ENCODE results near the gene ZEB1.

ZEB1 gene

GRCh38 chr10:31278279-31278941 lies 40.6 kb upstream of the ZEB1 start:
- H3K4me3 ChIP-seq (ENCODE audit: low read depth, low read length), result no peak overlapping the region
- H3K27me3 ChIP-seq (replicated peaks), result no peaks in the 10 kb centered on the region
- no peak for TF ChIP-seq CTCF (IDR thresholded peaks at IDR 0.05; ENCODE audit: low read depth, low read length, missing control alignments)
- no peaks in the 10 kb centered on the region for H3K36me3 ChIP-seq (replicated peaks)
- no peak overlapping the region for H3K27ac ChIP-seq
- DNase-seq, result no peak
- in situ Hi-C loops (cut with HindIII; ENCODE audit: low pct_ligation_motif_present, low sequenced_read_pairs), result no loop called here

GRCh38 chr10:31280972-31281371 lies 38.0 kb upstream of the ZEB1 start:
- Histone ChIP-seq H3K36me3 (replicated peaks) (no peaks in the 10 kb centered on the region), H3K4me3 (ENCODE audit: low read depth, low read length) (no peak overlapping the region), H3K27ac (no peak overlapping the region), H3K27me3 (replicated peaks) (no peaks in the 10 kb centered on the region)
- in situ Hi-C loops (cut with HindIII; ENCODE audit: low pct_ligation_motif_present, low sequenced_read_pairs), result no loop called here
- no peak for TF ChIP-seq CTCF (IDR thresholded peaks at IDR 0.05; ENCODE audit: low read depth, low read length, missing control alignments)
- DNase-seq, result no peak

- no peak for TF ChIP-seq CTCF (IDR thresholded peaks at IDR 0.05; ENCODE audit: low read depth, low read length, missing control alignments)
- no peak for DNase-seq
- H3K36me3 ChIP-seq (replicated peaks), result no peaks in the 10 kb centered on the region
- H3K4me3 ChIP-seq (ENCODE audit: low read depth, low read length), result no peak overlapping the region
- no peaks in the 10 kb centered on the region for H3K27me3 ChIP-seq (replicated peaks)
- in situ Hi-C loops (cut with HindIII; ENCODE audit: low pct_ligation_motif_present, low sequenced_read_pairs), result no loop called here
- no peak overlapping the region for H3K27ac ChIP-seq
Observed at GRCh38 chr10:31288001-31288400, 31.0 kb upstream of the ZEB1 start.

GRCh38 chr10:31288962-31289361 lies 30.1 kb upstream of the ZEB1 start:
- Histone ChIP-seq H3K4me3 (ENCODE audit: low read depth, low read length) (no peak overlapping the region), H3K27me3 (replicated peaks) (no peaks in the 10 kb centered on the region), H3K36me3 (replicated peaks) (no peaks in the 10 kb centered on the region), H3K27ac (no peak overlapping the region)
- no peak for TF ChIP-seq CTCF (IDR thresholded peaks at IDR 0.05; ENCODE audit: low read depth, low read length, missing control alignments)
- in situ Hi-C loops (cut with HindIII; ENCODE audit: low pct_ligation_motif_present, low sequenced_read_pairs), result no loop called here
- DNase-seq, result no peak

- TF ChIP-seq CTCF (IDR thresholded peaks at IDR 0.05; ENCODE audit: low read depth, low read length, missing control alignments), result no peak
- in situ Hi-C loops (cut with HindIII; ENCODE audit: low pct_ligation_motif_present, low sequenced_read_pairs), result no loop called here
- Histone ChIP-seq H3K36me3 (replicated peaks) (no peaks in the 10 kb centered on the region), H3K27me3 (replicated peaks) (no peaks in the 10 kb centered on the region), H3K27ac (no peak overlapping the region), H3K4me3 (ENCODE audit: low read depth, low read length) (no peak overlapping the region)
- DNase-seq, result no peak
Observed at GRCh38 chr10:31290386-31290785, 28.6 kb upstream of the ZEB1 start.

- DNase-seq, result no peak
- no peak for TF ChIP-seq CTCF (IDR thresholded peaks at IDR 0.05; ENCODE audit: low read depth, low read length, missing control alignments)
- Histone ChIP-seq H3K36me3 (replicated peaks) (no peaks in the 10 kb centered on the region), H3K27ac (no peak overlapping the region), H3K27me3 (replicated peaks) (no peaks in the 10 kb centered on the region), H3K4me3 (ENCODE audit: low read depth, low read length) (no peak overlapping the region)
- in situ Hi-C loops (cut with HindIII; ENCODE audit: low pct_ligation_motif_present, low sequenced_read_pairs), result no loop called here
Observed at GRCh38 chr10:31291123-31291522, 27.9 kb upstream of the ZEB1 start.

Measured in brain microvascular endothelial cell (primary cell).